ENCODE data around the gene BAZ1B.
"Not testable (repeated sequence)": the region's sequence is repeated elsewhere in the genome, so short reads cannot be mapped to it uniquely, and the experiment has no call there.

Gene BAZ1B

DNA sequence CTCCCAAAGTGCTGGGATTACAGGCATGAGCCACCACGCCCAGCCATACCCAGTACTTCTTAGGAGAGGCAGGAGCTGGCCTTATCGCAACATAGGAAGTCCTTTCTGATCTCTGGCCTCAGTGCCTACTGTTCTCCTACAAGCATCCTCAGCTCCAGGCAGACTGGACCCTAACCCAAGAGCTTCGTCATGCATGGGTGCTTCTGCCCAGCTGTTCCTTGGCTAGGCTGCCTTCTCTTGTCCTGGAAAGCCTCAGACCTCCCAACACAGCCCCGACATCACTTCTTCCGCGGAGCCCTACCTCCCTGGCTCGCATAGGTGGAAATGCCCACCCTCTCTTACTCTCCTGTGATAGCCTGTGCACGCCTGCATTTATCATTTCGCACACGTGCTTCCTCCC, 19.6 kb upstream of the BAZ1B start:
- ATAC-seq (no peak), DNase-seq (no peak)

DNA sequence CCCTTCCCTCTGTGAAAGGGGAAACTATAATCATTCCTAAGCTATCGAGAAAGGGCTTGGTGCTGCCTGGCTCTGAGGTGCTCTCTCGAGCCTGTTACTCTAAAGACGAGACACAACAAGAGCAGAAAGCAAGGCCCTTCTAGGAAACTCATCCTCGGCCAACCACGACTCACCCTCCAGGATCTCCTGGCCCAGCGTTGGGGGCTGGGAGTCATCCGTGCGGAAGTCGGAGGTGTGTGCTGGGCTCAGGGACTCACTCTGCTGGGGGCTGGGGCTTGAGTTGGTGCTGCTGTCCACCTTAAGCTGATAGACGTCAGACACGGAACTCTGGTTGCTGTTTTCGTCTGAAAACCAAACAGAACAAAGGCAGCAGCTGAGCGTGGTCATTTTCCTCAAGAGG, 17.6 kb upstream of the BAZ1B start:
- no peak for ATAC-seq

GRCh38 chr7:73538510-73538909, 16.4 kb upstream of the BAZ1B start:
- not testable (repeated sequence) for DNase-seq

More for the DNA sequence above, 17.6 kb upstream of the BAZ1B start:
- DNase-seq = no peak

GRCh38 chr7:73537051-73537450, 15.0 kb upstream of the BAZ1B start:
- DNase-seq (no peak), ATAC-seq (no peak)

More at GRCh38 chr7:73538510-73538909, 16.4 kb upstream of the BAZ1B start:
- ATAC-seq = not testable (repeated sequence)

DNA sequence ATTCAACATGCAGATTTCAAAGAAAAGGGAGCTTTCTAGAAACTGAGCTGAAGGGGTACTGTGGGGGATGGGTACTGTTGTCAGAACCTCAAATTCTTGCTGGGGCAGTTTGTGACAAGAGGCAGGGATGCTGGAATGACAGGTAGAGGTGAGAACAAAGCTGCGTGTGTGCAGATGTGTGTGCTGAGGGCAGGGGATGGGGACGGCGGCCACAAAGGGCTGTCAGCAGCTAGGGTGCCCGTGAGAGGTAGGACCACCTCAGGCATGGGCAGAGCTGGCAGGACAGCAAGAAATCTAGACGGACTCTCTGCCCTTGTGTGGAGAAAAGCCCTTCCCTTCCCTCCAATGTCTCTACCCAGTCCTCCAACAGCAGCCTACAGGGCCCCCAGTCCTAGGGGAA, 14.4 kb upstream of the BAZ1B start:
- ATAC-seq (no peak), DNase-seq (no peak)

DNA sequence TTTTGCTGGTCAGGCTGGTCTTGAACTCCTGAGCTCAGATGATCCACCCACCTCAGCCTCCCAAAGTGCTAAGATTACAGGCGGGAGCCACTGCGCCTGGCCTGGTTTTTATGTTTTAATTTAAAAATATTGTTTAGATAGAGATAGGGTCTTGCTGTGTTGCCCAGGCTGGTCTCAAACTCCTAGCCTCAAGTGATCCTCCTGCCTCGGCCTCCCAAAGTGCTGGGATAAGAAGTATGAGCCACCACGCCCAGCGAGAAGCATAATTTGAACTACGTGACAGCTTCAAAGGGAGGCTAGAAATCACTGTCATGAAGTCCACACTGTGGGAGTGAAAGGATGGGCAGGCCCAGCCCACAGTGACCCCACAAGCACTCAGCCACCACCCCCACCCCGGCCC, 13.8 kb upstream of the BAZ1B start:
- DNase-seq, ATAC-seq: not testable (repeated sequence)

DNA sequence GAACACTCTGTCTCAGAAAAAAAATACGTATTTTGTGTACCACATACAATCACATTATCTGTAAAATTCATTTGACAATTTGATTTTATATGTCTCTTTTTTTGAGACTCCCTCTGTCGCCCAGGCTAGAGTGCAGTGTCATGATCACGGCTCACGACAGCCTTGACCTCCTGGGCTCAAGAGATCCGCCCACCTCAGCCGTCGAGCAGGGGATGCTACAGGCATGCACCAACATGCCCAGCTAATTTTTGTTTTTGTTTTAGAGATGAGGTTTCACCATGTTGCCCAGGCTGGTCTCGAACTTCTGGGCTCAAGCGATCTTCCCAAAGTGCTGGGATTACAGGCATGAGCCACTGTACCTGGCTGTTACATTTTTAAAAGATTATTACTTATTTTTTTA, 11.6 kb upstream of the BAZ1B start:
- DNase-seq (no peak), ATAC-seq (no peak)

DNA sequence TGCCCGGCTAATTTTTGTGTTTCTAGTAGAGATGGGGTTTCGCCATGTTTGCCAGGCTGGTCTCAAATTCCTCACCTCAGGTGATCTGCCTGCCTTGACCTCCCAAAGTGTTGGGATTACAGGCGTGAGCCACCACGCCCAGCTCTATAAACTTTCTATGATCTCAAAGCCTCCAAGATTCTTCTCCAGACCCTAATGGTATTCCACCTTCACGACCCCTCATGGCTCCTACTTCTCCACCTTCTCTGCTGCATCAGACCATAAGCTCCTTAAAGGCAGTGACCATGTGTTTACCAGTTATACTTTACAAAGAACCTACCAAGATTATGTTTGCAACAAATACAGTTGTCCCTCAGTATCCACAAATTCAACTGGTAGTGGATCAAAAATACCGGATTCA, 10.1 kb upstream of the BAZ1B start:
- no peak for ATAC-seq
- DNase-seq = no peak

DNA sequence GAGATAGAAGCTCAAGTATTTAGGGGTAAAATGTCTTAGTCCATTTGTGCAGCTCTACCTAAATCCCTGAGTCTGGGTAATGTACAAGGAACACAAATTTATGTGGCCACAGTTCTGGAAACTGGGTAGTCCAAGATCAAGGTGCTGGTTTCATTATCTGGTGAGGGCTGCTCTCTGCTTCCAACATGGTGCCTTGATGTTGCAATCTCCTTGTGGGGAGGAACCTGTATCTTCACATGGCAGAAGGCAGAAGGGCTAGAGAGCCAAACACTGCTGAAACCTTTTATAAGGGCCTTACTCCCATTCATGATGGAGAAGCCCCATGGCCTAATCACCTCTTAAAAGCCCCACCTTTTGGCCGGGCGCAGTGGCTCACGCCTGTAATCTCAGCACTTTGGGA, 8.7 kb upstream of the BAZ1B start:
- no peak for ATAC-seq

GRCh38 chr7:73526896-73527821, 5.1 kb upstream of the BAZ1B start:
- ATAC-seq = no peak
- DNase-seq = no peak

More for the DNA sequence above, 8.7 kb upstream of the BAZ1B start:
- DNase-seq = no peak

GRCh38 chr7:73526158-73526494, 4.0 kb upstream of the BAZ1B start:
- not testable (repeated sequence) for DNase-seq, ATAC-seq

- DNase-seq (peak; percentile 72), ATAC-seq (peak; percentile 53)
These were observed 423 bp downstream of the BAZ1B start for GRCh38 chr7:73521636-73522104.

- DNase-seq (peak; percentile 40), ATAC-seq (no peak)
These were observed 1.1 kb downstream of the BAZ1B start for GRCh38 chr7:73520673-73521635.

GRCh38 chr7:73519867-73520672, 2.0 kb downstream of the BAZ1B start:
- peak; percentile 37 for DNase-seq
- ATAC-seq = no peak

GRCh38 chr7:73518470-73518869, 3.6 kb downstream of the BAZ1B start:
- no peak for ATAC-seq
- DNase-seq = no peak

GRCh38 chr7:73517241-73517995, 4.7 kb downstream of the BAZ1B start:
- ATAC-seq (no peak), DNase-seq (no peak)

DNA sequence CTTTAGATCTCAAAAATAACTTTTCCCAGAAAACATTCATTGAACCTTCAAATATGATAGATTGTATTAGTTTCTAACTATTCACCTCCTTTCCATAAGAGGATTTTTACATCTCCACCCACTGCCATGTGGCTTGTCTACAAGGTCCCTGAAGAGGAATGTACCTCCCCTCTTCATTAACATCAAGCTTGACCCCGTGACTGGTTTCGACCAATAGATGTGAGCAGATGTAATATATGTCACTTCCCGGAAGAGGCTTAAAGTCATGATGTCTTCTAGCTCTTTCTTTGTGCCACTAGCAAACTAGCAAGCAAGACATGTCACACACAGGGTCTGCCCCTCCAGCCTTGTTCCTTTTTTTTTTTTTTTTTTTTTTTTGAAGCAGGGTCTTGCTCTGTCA, 6.9 kb downstream of the BAZ1B start:
- ATAC-seq (no peak), DNase-seq (no peak)

- DNase-seq = no peak
- no peak for ATAC-seq
These were observed 9.9 kb downstream of the BAZ1B start for GRCh38 chr7:73512018-73512780.

GRCh38 chr7:73509463-73509862, 12.6 kb downstream of the BAZ1B start:
- ATAC-seq = no peak
- DNase-seq = no peak

DNA sequence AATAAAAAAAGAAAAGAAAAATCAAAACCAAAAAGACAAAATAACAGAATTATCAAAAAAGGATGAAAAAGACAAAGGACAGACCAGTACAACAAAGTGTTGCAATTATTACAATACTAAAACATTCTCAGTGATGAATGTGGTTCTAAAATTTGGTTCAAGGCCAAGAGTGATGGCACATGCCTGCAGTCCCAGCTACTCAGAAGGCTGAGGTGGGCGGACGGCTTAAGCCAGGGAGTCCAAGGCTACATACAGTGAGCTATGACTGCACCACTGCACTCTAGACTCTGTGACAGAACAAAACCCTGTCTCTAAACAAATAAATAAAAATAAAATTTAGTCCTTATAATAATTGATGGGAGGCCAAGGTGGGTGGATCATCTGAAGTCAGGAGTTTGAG, 14.5 kb downstream of the BAZ1B start:
- ATAC-seq (no peak), DNase-seq (no peak)
